NCI-H774 (cell line): ENCODE results near the gene ASIC4.

Experiments
- DNase-seq: peaks from one replicate; lab custom pipeline; 2025; lab: John Stamatoyannopoulos, UW

Gene ASIC4

GRCh38 chr2:219497495-219498279 lies 16.6 kb upstream of the ASIC4 start:
- DNase-seq, result peak; percentile 54

GRCh38 chr2:219498280-219499057 lies 15.8 kb upstream of the ASIC4 start, which contains the start of gene GMPPA:
TSS of gene GMPPA (plus strand) at chr2:219498891. CDS start at chr2:219499976, 1,085 bp downstream.
- peak; percentile 96 for DNase-seq

GRCh38 chr2:219499058-219499307 lies 15.3 kb upstream of the ASIC4 start:
- DNase-seq, result no peak

GRCh38 chr2:219499555-219499954 lies 14.7 kb upstream of the ASIC4 start:
- DNase-seq, result no peak

GRCh38 chr2:219500135-219500534 lies 14.1 kb upstream of the ASIC4 start:
- no peak for DNase-seq

- no peak for DNase-seq
Observed at GRCh38 chr2:219501849-219502248, 12.4 kb upstream of the ASIC4 start.

GRCh38 chr2:219502618-219503017 lies 11.7 kb upstream of the ASIC4 start:
- no peak for DNase-seq

GRCh38 chr2:219505585-219505984 lies 8.7 kb upstream of the ASIC4 start:
- DNase-seq, result no peak

- no peak for DNase-seq
Observed at GRCh38 chr2:219506153-219506801, 8.0 kb upstream of the ASIC4 start.

GRCh38 chr2:219506802-219507526 lies 7.3 kb upstream of the ASIC4 start:
- no peak for DNase-seq

- DNase-seq, result no peak
Observed at GRCh38 chr2:219507581-219508443, 6.5 kb upstream of the ASIC4 start.

- DNase-seq, result no peak
Observed at GRCh38 chr2:219508444-219508734, 5.9 kb upstream of the ASIC4 start.

GRCh38 chr2:219508971-219509779 lies 5.1 kb upstream of the ASIC4 start:
- DNase-seq, result no peak

GRCh38 chr2:219509780-219510511 lies 4.3 kb upstream of the ASIC4 start:
- peak; percentile 17 for DNase-seq

- no peak for DNase-seq
Observed at GRCh38 chr2:219510512-219511135, 3.7 kb upstream of the ASIC4 start.

GRCh38 chr2:219511547-219512325 lies 2.5 kb upstream of the ASIC4 start:
- DNase-seq, result no peak

- DNase-seq, result no peak
Observed at GRCh38 chr2:219512524-219513216, 1.6 kb upstream of the ASIC4 start.

- DNase-seq, result no peak
Observed at GRCh38 chr2:219513787-219514186, 495 bp upstream of the ASIC4 start.
